NCI-H1105 treated with DMSO at 0.1 percent for 48 hours (cell line): ENCODE results near the gene PRR5L.
A peak's percentile ranks its signal among the peaks of the same experiment; 100 is the strongest.

Experiments
- DNase-seq: peaks from one replicate; lab custom pipeline; 2025; lab: John Stamatoyannopoulos, UW

PRR5L gene

DNA sequence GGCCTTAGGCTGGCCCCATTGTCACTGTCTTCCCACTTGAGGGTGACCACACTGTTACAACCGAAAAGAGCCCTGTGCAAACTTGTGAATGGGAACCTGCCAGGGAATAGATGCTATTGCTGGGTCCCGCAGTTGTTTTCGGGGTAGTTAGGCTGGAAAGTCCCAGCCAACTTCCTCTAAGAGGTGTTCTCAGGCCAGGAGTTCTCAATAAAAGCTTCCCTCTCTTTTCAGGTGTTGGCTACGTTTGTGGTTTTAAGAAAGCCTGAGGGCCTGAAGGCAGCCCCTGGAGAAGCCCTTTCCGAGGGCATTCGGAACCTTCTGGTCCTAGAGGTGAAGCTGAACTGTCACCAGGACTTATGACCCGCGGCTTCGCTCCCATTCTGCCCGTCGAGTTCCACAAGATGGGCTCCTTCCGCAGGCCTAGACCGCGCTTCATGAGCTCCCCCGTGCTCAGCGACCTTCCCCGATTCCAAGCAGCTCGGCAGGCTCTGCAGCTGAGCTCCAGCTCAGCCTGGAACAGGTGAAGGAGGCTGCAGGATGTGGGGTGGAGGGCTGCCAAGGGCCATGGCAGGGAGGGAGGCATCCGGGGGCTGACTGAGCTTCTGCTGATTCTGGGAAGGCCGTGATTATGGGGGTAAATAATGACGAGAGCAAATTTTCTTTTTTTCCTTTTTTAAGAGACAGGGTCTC, 104.8 kb downstream of the PRR5L start:
- no peak for DNase-seq

DNA sequence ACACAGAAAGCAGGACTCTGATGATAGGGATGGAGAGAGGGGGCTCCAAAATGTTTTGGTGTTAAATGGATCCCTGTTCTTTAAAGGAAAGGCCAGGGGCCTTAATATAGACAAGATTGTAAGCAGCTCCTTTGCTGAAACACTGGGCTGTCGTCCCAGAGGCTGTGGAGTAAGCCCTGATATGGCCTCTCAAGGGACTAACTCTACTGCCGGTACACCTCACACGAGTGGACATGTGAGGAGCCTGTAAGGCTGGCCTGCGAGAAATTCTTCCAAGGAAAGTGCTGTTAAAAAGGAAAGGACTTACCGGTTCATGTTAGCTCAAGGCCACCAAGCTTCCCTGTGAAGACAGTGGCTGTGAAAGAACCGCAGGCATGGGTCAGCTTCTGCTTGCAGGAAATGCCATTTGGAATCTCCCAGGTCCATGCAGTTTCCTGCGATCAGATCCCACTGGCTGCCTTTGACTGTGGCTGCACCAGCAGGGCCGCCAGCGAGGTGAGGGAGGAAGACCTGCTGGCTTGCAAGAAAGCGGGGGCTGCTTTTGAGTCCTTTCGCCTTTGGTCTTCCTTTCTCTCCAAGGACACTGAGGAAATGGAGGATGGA, 106.6 kb downstream of the PRR5L start:
- no peak for DNase-seq

- DNase-seq: no peak
Measured at GRCh38 chr11:36403661-36404060, 107.6 kb downstream of the PRR5L start.

DNA sequence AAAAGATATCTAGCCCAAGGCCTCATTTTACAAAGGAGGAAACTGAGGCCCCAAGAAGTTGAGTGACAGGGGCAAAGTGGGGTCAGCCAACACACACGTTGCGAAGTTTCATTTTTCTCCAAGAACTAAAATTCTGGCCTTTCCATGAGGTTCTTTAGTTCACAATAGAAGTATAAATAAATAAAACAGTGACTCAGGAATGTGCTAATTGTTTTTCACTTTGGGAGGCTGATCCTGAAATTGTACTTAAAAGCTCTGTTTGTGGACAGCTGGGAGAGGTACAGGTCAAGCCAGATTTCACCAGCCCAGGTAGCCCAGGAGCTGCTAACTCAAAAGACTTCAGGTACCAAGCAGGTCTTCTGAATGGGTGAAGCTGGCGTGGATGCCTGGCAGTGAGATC, 108.7 kb downstream of the PRR5L start:
- DNase-seq: no peak

- DNase-seq: no peak
Measured at GRCh38 chr11:36405585-36406367, 109.7 kb downstream of the PRR5L start.

DNA sequence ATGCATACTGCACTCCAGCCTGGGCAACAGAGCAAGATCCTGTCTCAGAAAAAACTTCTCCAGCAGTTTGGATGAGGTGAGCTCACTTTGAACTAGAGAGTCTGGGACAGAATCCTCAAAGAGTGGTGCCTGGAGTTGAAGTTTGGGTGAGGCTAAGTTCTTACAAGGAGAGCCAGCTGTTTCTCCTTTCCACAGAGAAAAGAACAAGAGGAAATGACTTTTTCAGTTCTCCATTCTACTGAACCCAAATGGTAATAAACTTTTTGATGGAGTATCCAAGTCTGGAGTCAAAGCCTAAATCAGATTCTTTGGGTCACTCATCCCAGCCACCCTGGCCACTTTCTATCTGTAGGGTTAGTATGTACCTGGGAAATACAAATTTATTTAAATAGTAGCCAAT, 111.3 kb downstream of the PRR5L start:
- no peak for DNase-seq

DNA sequence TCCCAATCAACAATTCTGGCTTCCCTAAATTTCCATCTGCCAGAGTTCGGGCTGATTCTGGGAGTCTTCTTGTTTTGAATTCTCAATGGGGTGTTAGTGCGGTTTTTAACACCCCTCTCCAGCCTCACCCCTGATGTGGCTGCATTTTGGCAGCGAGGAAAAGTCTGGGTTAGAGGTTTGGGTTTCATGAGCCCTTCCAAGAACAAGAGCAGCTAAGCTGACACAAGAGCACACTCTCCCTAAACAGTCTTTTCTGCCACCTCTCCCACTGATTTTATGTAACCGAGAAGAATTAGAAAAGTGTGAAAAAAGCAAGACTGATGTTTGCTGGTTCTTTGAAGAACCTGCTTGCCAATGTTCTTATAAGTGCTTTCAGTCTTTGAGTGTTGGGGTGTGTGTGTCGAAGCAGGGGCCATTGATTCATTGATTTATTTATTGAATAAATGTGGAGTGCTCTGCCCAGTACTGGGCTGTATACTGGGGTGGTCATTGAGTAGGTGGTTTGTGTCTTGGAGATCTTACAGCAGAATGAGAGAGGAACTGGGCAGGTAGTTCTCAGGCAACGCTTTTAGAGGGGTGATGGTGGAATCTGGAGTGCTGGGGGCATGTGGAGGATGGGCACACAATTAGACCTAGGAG, 112.5 kb downstream of the PRR5L start:
- DNase-seq: no peak

DNA sequence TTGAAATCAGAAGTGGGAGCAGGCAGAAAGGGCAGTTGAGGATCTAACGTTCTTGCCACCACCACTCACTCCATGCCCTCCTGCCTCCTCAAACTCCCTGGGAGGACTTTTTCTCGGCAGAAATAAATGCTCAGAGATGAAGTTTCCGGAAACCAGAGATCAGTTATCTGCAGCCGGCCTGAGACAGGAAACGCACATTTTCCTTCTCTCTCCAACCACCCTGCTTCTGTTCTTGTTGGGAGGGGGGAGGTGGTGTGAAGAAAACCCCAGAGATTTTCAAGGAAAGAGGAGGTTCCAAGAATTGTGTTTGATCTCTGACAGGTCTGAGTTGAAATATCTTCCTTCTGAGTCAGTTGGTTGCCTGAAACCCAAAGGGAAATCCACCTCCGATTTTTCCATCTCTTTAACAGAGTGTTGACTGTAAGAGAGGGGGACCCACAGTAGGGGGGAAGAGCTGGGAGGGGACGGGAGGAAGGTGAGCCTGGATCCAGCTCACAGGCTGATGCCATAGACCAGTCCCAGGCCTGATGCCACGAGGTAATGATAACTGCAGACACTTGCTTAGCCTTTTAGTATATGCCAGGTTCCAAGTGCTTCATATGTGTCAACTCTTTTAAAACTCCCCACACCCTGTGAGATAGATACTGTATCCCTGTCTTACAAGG, 113.2 kb downstream of the PRR5L start:
- DNase-seq: no peak

DNA sequence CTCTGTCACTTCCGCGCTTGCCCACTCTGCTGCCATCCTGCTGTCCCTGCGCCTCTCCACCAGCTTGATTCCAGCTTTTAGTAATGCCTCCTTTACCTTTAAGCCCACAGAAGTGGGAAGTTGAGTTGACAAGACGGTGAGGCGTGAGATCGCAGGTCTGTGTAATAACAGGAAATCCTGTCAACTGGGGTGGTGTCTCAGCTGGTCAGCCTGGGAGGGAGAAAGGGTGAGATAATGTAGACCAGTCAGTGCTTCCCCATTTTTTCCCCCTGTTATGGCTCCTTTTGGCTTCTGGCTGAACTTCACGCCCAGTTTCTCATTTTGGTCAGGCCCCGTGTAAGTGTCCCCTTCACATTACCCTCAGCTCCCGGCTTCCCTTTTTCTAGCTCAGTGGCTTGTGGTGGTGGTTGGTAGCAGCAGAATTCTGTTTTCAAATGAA, 115.1 kb downstream of the PRR5L start:
- no peak for DNase-seq

DNA sequence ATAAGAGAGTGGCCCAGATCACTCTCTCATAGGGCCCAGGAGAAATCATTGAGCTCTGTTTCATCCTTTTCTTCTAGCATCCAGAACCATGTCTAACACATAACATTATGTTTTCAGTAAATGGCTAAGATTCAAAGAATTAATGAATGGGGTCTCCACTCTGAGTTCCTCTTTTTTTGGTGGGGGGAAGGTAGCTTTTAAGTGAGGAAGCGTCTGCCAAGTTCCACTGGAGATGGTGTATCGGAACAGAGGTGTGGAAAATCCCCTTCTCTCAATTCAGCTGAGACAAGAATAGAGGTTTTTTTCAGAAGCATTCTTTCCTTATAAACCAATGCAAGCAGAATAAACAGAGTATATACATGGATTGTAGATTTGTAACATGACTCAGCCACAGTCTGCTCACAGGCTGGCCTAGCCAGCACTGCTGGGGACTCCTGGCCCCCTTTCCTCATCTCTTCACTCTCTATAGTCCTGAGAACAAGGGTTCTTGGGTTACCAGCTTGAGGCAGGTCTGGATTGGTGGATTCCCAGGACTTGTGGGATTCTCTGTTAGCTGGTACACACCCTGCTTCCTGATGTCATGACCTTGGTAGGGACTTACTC, 116.8 kb downstream of the PRR5L start:
- no peak for DNase-seq

DNA sequence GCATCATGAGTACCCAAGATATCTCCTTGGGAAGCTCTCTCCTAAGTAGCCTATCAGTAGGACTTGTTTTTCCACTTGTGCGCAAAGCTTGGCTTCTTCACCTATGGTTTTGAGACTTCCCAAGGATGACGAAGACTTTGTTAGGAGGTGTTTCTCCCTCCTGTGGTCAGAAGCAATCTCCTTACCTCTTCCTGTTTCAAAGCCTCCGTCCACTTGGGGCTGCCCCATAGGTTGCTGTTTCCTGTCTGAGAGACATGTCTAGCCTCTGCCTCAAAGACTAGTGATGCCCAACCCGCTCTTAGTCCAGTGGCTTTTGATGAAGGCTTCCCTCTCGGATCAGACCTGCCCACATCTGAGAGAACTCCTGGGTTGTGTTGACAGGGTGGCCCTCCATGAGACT, 121.1 kb downstream of the PRR5L start:
- DNase-seq: no peak

GRCh38 chr11:36419791-36420424, 123.8 kb downstream of the PRR5L start:
- no peak for DNase-seq

DNA sequence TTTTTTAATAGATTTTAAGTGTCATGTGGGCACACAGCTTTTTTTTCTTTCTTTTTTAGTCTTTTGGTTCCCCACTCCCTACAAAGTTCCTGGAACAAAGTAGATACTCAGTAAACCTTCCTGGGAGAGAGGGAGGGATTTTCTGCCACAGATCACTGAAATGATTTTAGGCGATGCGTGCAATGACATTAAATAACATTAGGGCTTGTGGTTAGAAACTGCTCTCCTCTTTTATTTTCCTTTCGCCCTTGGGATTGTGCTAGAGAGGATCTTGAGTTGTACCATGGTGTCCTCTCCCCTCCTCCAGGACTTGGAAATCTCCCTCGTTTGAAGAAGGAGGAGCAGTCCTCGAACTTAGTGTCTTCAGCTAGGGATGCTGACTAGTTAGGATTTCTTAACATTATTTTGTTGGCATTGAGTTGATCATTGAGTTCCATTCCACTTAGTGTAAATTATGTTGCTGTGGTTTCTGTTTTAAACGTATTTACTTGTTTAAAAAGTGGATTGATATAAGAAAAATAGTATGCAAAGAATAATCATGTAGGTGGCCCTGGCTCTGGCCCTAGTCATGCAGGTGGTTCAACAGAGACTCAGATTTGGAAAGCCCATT, 125.6 kb downstream of the PRR5L start:
- no peak for DNase-seq

DNA sequence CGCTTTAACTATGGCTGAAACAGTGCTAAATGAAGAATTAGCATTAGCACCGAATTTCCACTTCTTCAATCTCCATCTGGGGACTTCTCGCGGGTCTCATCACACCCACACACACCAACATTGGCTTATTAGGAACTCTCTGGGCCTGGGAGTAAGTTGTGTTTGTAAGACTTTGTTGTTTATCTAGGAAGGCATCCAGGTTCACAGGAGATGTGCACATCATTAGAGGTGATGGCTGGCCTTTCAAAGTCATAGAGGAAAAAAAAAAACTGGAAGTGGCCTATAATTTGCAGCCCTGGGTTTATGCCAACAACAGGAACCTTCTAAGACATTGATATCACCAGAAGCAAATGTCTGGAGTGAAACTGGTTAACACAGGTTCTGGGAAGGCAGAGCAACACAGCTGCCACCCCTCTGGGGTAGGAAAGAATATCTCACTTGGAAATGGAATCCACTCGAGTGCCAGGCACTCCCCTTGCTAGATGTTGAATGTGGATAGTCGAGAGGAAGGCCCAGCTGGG, 129.5 kb downstream of the PRR5L start:
- DNase-seq: peak; percentile 7

DNA sequence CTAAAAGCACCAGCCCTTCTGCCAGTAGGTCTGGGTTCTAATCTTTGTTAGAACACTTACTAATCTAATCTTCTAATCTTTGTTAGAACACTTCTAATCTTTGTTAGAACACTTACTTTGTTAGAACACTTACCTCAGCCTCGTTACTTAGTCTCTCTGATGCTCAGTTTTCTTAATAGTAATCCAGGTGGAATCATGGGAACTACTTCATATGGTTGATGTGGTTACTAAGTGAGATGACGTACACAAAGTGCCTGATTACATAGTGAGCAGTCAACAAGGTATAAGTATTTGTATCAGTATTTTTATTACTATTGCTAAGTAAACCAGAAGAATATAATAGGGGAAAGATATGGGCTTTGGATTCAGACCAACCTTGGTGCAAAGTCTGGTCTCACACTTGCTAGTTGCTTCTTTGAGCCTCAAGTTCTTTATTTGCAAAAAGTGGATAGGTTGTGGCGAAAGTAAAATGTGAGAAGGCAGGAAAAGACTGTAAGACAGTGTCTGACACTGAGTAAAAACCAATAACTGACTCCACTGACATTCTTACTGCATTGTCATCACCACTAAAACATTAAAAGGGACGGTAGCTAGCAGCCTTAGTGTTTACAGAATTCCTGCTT, 130.2 kb downstream of the PRR5L start:
- DNase-seq: no peak

DNA sequence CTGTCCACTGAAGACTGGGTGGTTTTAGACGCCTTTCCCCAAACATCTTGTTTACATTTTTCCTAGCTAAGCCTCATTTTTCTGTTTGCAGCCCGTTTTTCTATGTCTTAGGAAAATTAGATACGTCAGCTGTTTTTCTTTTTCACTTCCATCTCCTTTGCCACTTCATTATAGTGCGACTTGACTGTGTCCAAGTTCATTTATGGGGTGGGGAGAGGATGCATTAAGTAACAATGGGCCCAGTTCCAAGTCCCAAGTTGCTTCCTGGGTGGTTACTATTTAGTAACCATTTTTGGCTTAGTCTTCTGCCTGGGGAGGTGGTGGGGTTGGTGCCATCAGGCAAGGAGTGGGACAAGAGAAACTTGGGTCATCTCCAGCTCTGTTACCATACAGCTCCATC, 131.0 kb downstream of the PRR5L start:
- DNase-seq: no peak

DNA sequence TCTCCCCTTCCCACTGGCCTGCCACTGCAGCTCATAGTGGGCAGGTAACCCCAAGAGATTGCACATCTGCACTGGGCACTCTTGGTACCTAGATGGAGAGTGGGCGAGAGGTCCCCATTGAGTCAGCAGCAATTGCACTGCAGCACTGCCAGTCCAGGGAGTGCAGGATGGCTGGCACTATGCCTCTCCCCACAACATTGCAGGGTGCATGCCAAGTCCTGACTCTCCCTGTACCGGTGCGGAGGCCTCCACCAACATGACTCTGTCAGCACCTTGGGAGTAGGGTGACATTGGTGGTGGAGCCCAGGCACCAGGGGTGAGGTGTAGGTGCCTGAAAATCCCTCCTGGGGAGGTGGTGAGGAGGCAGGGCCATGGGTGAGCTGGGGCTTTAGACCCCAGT, 131.8 kb downstream of the PRR5L start:
- no peak for DNase-seq

GRCh38 chr11:36431429-36432092, 135.5 kb downstream of the PRR5L start:
- DNase-seq: no peak

DNA sequence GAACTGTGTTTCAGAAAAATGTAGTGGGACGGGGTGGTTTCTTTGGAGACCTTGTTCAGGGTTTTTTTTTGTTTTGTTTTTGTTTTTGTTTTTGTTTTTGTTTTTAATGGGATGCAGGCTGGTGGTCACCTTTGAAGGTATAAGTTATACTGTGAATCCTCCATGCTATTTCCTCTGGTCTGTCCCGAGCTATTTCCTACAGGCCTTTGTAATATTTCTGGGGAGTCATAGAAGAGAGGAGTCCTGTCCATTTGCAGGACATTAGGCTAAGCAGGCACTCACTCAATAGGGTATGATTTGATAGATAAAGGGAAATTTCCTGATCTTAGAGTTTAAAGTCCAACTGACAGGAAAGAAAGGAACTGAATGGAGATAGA, 136.0 kb downstream of the PRR5L start:
- no peak for DNase-seq

- DNase-seq: no peak
Measured at GRCh38 chr11:36432738-36433137, 136.7 kb downstream of the PRR5L start.
